GM12878 (cell line): ENCODE results near the gene KCNJ18. TPM values are rescaled to one million over a fixed set of nuclear protein-coding genes. Genes with fewer than 3 reads are reported as not detected.
"Not testable (repeated sequence)": the region's sequence is repeated elsewhere in the genome, so short reads cannot be mapped to it uniquely, and the experiment has no call there.

Source experiments
- ATAC-seq: fragments of 200-7000 bp; cut with Tn5 transposase; 3 replicates; pipeline ENCODE4 v1.9.1; 2020; ENCODE audit warnings: mild to moderate bottlenecking, moderate library complexity
- BruUV-seq: library from RNA; stranded (reverse); fragments of 400-500 nt; replicated peaks from 2 replicates; lab custom pipeline; 2021; lab: Mats Ljungman, UMichigan
- CTCF ChIA-PET: fragments of 300-600 bp; sonication (Branson Sonifier 250); formaldehyde crosslinking; extraction: SDS; loops from one replicate; lab custom pipeline; 2021; ENCODE audit warnings: inconsistent platforms; lab: Yijun Ruan, JAX
- POLR2A ChIA-PET: fragments of 350-600 bp; formaldehyde crosslinking; extraction: SDS; loops from one replicate; lab custom pipeline; 2021; ENCODE audit warnings: inconsistent platforms; lab: Charles Lee
- RAD21 ChIA-PET: fragments of 300-600 bp; sonication (Branson Sonifier 250); formaldehyde crosslinking; loops from one replicate; lab custom pipeline; 2023; ENCODE audit warnings: antibody characterized with exemption; ENCODE audit not compliant: unreplicated experiment; lab: Charles Lee
- SMC1A ChIA-PET: fragments of 300-600 bp; sonication (Branson Sonifier 250); formaldehyde crosslinking; loops from one replicate; lab custom pipeline; 2023; ENCODE audit not compliant: unreplicated experiment, uncharacterized antibody; lab: Charles Lee
- DNase-seq: peaks from one replicate; pipeline ENCODE4 v3.0.0-alpha.2; 2011; ENCODE audit warnings: low read depth, low spot score
- FAIRE-seq: peaks from 3 replicates; lab custom pipeline; 2011; peaks lifted over from hg19 to GRCh38; lab: Jason Lieb, UNC
- H2AFZ ChIP-seq: 2 replicates; pipeline ENCODE4 v1.6.0; 2011; ENCODE audit warnings: low read depth, low read length, control low read depth; ENCODE audit not compliant: control insufficient read depth
- H3K27ac ChIP-seq: 2 replicates; pipeline ENCODE4 v1.5.1; 2011; ENCODE audit warnings: control low read depth; ENCODE audit not compliant: control insufficient read depth, insufficient read depth
- H3K27me3 ChIP-seq, 2 experiments: replicated peaks in 1 of 2; 2 replicates each; pipeline versions ENCODE4 v1.6.0 to v1.6.1; 2011; ENCODE audit warnings: low read length in 1 of 2; ENCODE audit not compliant: control insufficient read depth in 2 of 2, insufficient read depth in 2 of 2
- H3K36me3 ChIP-seq, 2 experiments: 2 replicates each; pipeline ENCODE4 v1.5.1; 2011; ENCODE audit warnings: low read length in 1 of 2; ENCODE audit not compliant: control insufficient read depth in 2 of 2, insufficient read depth in 2 of 2
- H3K4me1 ChIP-seq: 2 replicates; pipeline ENCODE4 v1.6.1; 2011; ENCODE audit warnings: mild to moderate bottlenecking, low read length, moderate library complexity, mixed read lengths; ENCODE audit not compliant: control insufficient read depth, insufficient read depth
- H3K4me2 ChIP-seq: 2 replicates; pipeline ENCODE4 v1.6.0; 2011; ENCODE audit warnings: control low read depth; ENCODE audit not compliant: control insufficient read depth, insufficient read depth
- H3K4me3 ChIP-seq: fragments of 200-600 bp; sonication (generic); 2 replicates; pipeline ENCODE4 v1.5.1; 2016
- H3K79me2 ChIP-seq: 2 replicates; pipeline ENCODE4 v1.6.0; 2011; ENCODE audit warnings: low read length; ENCODE audit not compliant: control insufficient read depth, insufficient read depth
- H3K9ac ChIP-seq: 2 replicates; pipeline ENCODE4 v1.8.0; 2011; ENCODE audit warnings: low read length, control low read depth, mixed read lengths; ENCODE audit not compliant: control insufficient read depth, insufficient read depth
- H3K9me3 ChIP-seq: replicated peaks from 3 replicates; pipeline ENCODE4 v1.5.1; 2011; ENCODE audit warnings: mild to moderate bottlenecking, low read length; ENCODE audit not compliant: control insufficient read depth, insufficient read depth
- H4K20me1 ChIP-seq: 2 replicates; pipeline ENCODE4 v1.6.0; 2011; ENCODE audit not compliant: control insufficient read depth, insufficient read depth
- ATF7 ChIP-seq: fragments of 450-650 bp; IDR thresholded peaks from 2 replicates; pipeline ENCODE4 v1.6.1; 2016; ENCODE audit warnings: low read depth, mild to moderate bottlenecking
- CREB1 ChIP-seq: IDR thresholded peaks from 2 replicates; pipeline ENCODE4 v1.6.1; 2012; ENCODE audit warnings: low read depth, mild to moderate bottlenecking, inconsistent platforms
- IKZF2 ChIP-seq, 2 experiments: fragments of 450-650 bp; IDR thresholded peaks; 2 replicates each; pipeline ENCODE4 v1.6.1; 2017; ENCODE audit warnings: mild to moderate bottlenecking in 2 of 2, moderate library complexity in 2 of 2
- JUND ChIP-seq: IDR thresholded peaks from 2 replicates; pipeline ENCODE4 v1.6.1; 2012; ENCODE audit warnings: low read depth, mild to moderate bottlenecking, low read length, improper control_type of control experiment, moderate library complexity
- KDM1A ChIP-seq: fragments of 200-600 bp; sonication (generic); IDR thresholded peaks from 2 replicates; pipeline ENCODE4 v1.6.1; 2016; ENCODE audit warnings: borderline replicate concordance
- MEF2B ChIP-seq: fragments of 450-650 bp; IDR thresholded peaks from 2 replicates; pipeline ENCODE4 v1.6.1; 2018; ENCODE audit warnings: mild to moderate bottlenecking, moderate library complexity; ENCODE audit not compliant: partially characterized antibody, poor library complexity, severe bottlenecking
- RBBP5 ChIP-seq: fragments of 200-600 bp; sonication (generic); conservative IDR thresholded peaks from 2 replicates; pipeline ENCODE4 v1.6.1; 2016
- SMARCA5 ChIP-seq: fragments of 450-650 bp; IDR thresholded peaks from 2 replicates; pipeline ENCODE4 v1.6.1; 2017; ENCODE audit warnings: mild to moderate bottlenecking
- SMC3 ChIP-seq: IDR thresholded peaks from 2 replicates; pipeline ENCODE4 v1.6.1; 2011; ENCODE audit warnings: low read length, improper control_type of control experiment, borderline replicate concordance
- TCF3 ChIP-seq: IDR thresholded peaks from 2 replicates; pipeline ENCODE4 v1.6.1; 2012; ENCODE audit warnings: low read depth, mild to moderate bottlenecking, low read length, borderline replicate concordance; ENCODE audit not compliant: insufficient read depth
- WGBS: methylation state at CpG from one replicate; pipeline ENCODE4 v1.1.6; 2016; ENCODE audit warnings: low lambda C conversion rate; ENCODE audit not compliant: insufficient replicate concordance, insufficient coverage; ENCODE audit errors: missing lambda C conversion rate; 5-methylcytosine and 5-hydroxymethylcytosine counted together
- in situ Hi-C: fragments of 300-500 bp; cut with MboI; formaldehyde crosslinking; loops from 9 replicates; pipeline ENCODE4 v1.14.3; 2018; ENCODE audit warnings: mixed read lengths
- intact Hi-C: fragments of 100-400 bp; cut with micrococcal nuclease; formaldehyde crosslinking; loops from one replicate; pipeline ENCODE4 v1.14.2; 2022; ENCODE audit not compliant: unreplicated experiment
- polyA plus RNA-seq, 11 experiments: library from polyadenylated mRNA; depleted of rRNA in 4 of 11; unstranded in 6 of 11; stranded (reverse) in 5 of 11; fragments of >200 nt; fragmentation: Nextera tagmentation in 4 of 11; fragmentation: Illumina TruSeq in 1 of 11; extraction: Ambion mirVana in 4 of 11; extraction: Trizol in 1 of 11; gene quantifications; 1 replicate in 1 of 11; 2 replicates in 10 of 11; pipeline versions ENCODE4 v1.2.1 to v1.2.3, GENCODE V29; 2011 to 2016; ENCODE audit warnings: inconsistent platforms in 2 of 11, missing spikeins in 2 of 11, low read depth in 1 of 11
- total RNA-seq, 4 experiments: library from RNA; depleted of rRNA in 3 of 4; stranded (reverse); fragments of >200 nt in 3 of 4; fragmentation: Illumina TruSeq in 1 of 4; extraction: Trizol in 1 of 4; gene quantifications; 2 replicates each; pipeline versions ENCODE4 v1.2.1 to v1.2.3, GENCODE V29; 2013 to 2021

Gene KCNJ18
- total and polyA plus RNA-seq, 10 of the 15 experiments (the other 5 are each of a cell fraction or from before 2014, with no cell fraction given): not detected

GRCh38 chr17:21679256-21680146 is 12.8 kb upstream of the KCNJ18 start (continued):
- TF ChIP-seq JUND: no peak
- no peak for TF ChIP-seq MEF2B
- TF ChIP-seq IKZF2 (IDR thresholded peaks at IDR 0.05): no peak
- no peak for TF ChIP-seq KDM1A
- no peak for TF ChIP-seq ATF7
- TF ChIP-seq CREB1: no peak

GRCh38 chr17:21680366-21680765 is 12.0 kb upstream of the KCNJ18 start:
- ChIA-PET CTCF (no interaction called here), RAD21 (no interaction called here), SMC1A (no interaction called here), POLR2A (no interaction called here)
- Histone ChIP-seq H3K27me3 (no peaks in the 10 kb centered on the region), H3K27ac (no peak overlapping the region), H3K36me3 (no peaks in the 10 kb centered on the region), H3K4me2 (no peak overlapping the region), H3K4me3 (no peak overlapping the region), H3K4me1 (no peaks in the 10 kb centered on the region), H3K9me3 (no peaks in the 10 kb centered on the region; the same call in 2 of the 3 replicates), H3K79me2 (no peaks in the 10 kb centered on the region), H2AFZ (no peak overlapping the region), H4K20me1 (no peaks in the 10 kb centered on the region), H3K9ac (no peak overlapping the region)
- in situ Hi-C loops: loop anchor here (25.0 kb wide), 1 partner anchor 93 kb away; no protein-coding TSS in a partner anchor
- BruUV-seq: no TSS peak
- no peak for FAIRE-seq
- no peak for ATAC-seq
- intact Hi-C loops: no loop called here
- DNase-seq: no peak
- TF ChIP-seq SMC3 (no peak), TCF3 (no peak), SMARCA5 (no peak), RBBP5 (no peak)
- WGBS: 56% methylated on average over 18 of the region's 19 CpGs

- ATAC-seq, H3K9me3 ChIP-seq, H3K36me3 ChIP-seq, SMC1A ChIA-PET, POLR2A ChIA-PET, H3K27ac ChIP-seq, H3K27me3 ChIP-seq, H3K4me3 ChIP-seq, DNase-seq, H3K4me1 ChIP-seq, H3K9ac ChIP-seq, H3K79me2 ChIP-seq, H3K4me2 ChIP-seq, intact Hi-C loops, FAIRE-seq, CTCF ChIA-PET, H4K20me1 ChIP-seq, RAD21 ChIA-PET, BruUV-seq, H2AFZ ChIP-seq: not testable (repeated sequence)
- WGBS: 72% methylated on average over 42 of the region's 42 CpGs
- in situ Hi-C loops: loop anchor here (25.0 kb wide), 1 partner anchor 94 kb away; no protein-coding TSS in a partner anchor
Measured at GRCh38 chr17:21680850-21681351, 11.4 kb upstream of the KCNJ18 start.
